ENCODE results near the gene KPNB1. TPM values are rescaled to one million over a fixed set of nuclear protein-coding genes. Genes with fewer than 3 reads are reported as not detected.
A peak's percentile ranks its signal among the peaks of the same experiment; 100 is the strongest.

KPNB1 gene
- polyA plus RNA-seq, 3 donors: 5.8 to 83.3 (median 13.2) TPM

DNA sequence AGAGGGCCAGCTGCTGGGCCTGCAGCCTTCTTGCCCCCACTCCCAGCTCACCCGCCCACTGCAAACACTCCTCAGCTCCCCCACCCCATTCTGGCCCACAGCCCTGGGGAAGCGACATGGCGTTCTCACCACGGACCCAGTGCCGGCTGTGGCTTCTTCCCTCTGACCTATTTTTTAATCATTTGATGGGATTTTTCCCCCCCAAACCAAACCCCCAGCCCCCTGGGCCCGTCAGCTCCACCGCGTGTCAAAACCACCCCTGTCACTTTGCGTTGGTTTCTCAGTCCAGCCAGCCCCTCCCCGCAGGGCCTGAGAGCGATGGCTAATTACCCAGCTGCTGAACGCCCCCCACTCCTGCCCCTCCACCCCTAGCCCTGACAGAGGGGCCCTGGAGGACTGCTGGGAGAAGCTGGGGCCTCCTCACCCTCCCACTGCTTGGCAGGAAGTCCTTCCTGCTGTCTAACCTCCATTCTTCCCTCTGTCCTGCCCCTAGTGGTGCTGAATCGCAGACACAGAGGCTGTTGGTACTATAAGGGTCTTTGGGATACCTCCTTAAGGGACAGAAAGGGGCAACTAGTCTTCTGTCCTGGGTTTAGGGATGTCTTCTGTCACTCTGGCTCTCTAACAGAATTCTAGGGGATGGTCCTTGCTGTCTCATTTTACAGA lies 75.9 kb downstream of the KPNB1 start:
- intact Hi-C loops (cut with micrococcal nuclease): no loop called here
- Mint-ChIP-seq H3K9me3 (peaks cover 0 to 5% (median 2%) of the 10 kb centered on the region in 7 donors), H3K27me3 (ENCODE audit: low read depth in 3 of 3) (peaks cover 37 to 61% (median 42%) of the 10 kb centered on the region in 3 donors), H3K36me3 (no peaks in the 10 kb centered on the region), H3K4me1 (peaks cover 3% of the 10 kb centered on the region), H3K27ac (no peak overlapping the region), H3K4me3 (no peak overlapping the region)
- Histone ChIP-seq H3K79me2 (ENCODE audit: insufficient read depth, low read length) (no peaks in the 10 kb centered on the region), H3K27me3 (ENCODE audit: control insufficient read depth in 2 of 2, insufficient read depth in 2 of 2, low read length in 2 of 2) (peaks cover 9 to 32% of the 10 kb centered on the region in 2 donors), H4K20me1 (ENCODE audit: insufficient read depth, low read length) (no peaks in the 10 kb centered on the region), H3K9me3 (replicated peaks in 1 of 2; ENCODE audit: control insufficient read depth in 1 of 2, insufficient read depth in 1 of 2, low read length in 2 of 2) (no peaks in the 10 kb centered on the region), H3K4me3 (replicated peaks in 1 of 3; ENCODE audit: low read depth in 2 of 3, low read length in 3 of 3) (no peak overlapping the region), H3K27ac (ENCODE audit: low read depth in 1 of 2, low read length in 2 of 2) (no peak overlapping the region), H3K4me1 (ENCODE audit: control insufficient read depth in 1 of 2, insufficient read depth in 2 of 2, low read length in 2 of 2) (no peaks in the 10 kb centered on the region), H3K4me2 (replicated peaks; ENCODE audit: extremely low read depth, low read length, poor library complexity, severe bottlenecking) (no peak overlapping the region), H3K9ac (ENCODE audit: insufficient read depth, low read length, poor library complexity, severe bottlenecking) (no peak overlapping the region), H3K36me3 (replicated peaks in 1 of 2; ENCODE audit: control insufficient read depth in 1 of 2, insufficient read depth in 2 of 2, low read length in 2 of 2) (no peaks in the 10 kb centered on the region), H2AFZ (ENCODE audit: insufficient read depth, low read depth, low read length, poor library complexity, severe bottlenecking) (no peak overlapping the region)
- no peak for TF ChIP-seq CTCF (IDR thresholded peaks at IDR 0.05)
- WGBS (ENCODE audit: insufficient coverage): 67% methylated on average over 13 of the region's 13 CpGs
- DNase-seq: no peak

- Histone ChIP-seq H4K20me1 (ENCODE audit: insufficient read depth, low read length) (no peaks in the 10 kb centered on the region), H3K27ac (ENCODE audit: low read depth in 1 of 2, low read length in 2 of 2) (no peak overlapping the region), H3K4me1 (ENCODE audit: control insufficient read depth in 1 of 2, insufficient read depth in 2 of 2, low read length in 2 of 2) (no peaks in the 10 kb centered on the region), H2AFZ (ENCODE audit: insufficient read depth, low read depth, low read length, poor library complexity, severe bottlenecking) (no peak overlapping the region), H3K27me3 (ENCODE audit: control insufficient read depth in 2 of 2, insufficient read depth in 2 of 2, low read length in 2 of 2) (peaks cover 6 to 32% of the 10 kb centered on the region in 2 donors), H3K79me2 (ENCODE audit: insufficient read depth, low read length) (no peaks in the 10 kb centered on the region), H3K4me3 (replicated peaks in 1 of 3; ENCODE audit: low read depth in 2 of 3, low read length in 3 of 3) (no peak overlapping the region), H3K9ac (ENCODE audit: insufficient read depth, low read length, poor library complexity, severe bottlenecking) (no peak overlapping the region), H3K9me3 (replicated peaks in 1 of 2; ENCODE audit: control insufficient read depth in 1 of 2, insufficient read depth in 1 of 2, low read length in 2 of 2) (no peaks in the 10 kb centered on the region), H3K4me2 (replicated peaks; ENCODE audit: extremely low read depth, low read length, poor library complexity, severe bottlenecking) (no peak overlapping the region), H3K36me3 (replicated peaks in 1 of 2; ENCODE audit: control insufficient read depth in 1 of 2, insufficient read depth in 2 of 2, low read length in 2 of 2) (no peaks in the 10 kb centered on the region)
- Mint-ChIP-seq H3K27ac (peak overlapping the region in 1 of 7 donors; percentile 10), H3K9me3 (peaks cover 0 to 2% (median 0%) of the 10 kb centered on the region in 7 donors), H3K4me1 (no peaks in the 10 kb centered on the region), H3K27me3 (ENCODE audit: low read depth in 3 of 3) (peaks cover 37 to 61% (median 39%) of the 10 kb centered on the region in 3 donors), H3K36me3 (no peaks in the 10 kb centered on the region), H3K4me3 (no peak overlapping the region)
- intact Hi-C loops (cut with micrococcal nuclease): no loop called here
- 95% methylated on average over 10 of the region's 12 CpGs for WGBS (ENCODE audit: insufficient coverage)
- no peak for DNase-seq
- no peak for TF ChIP-seq CTCF (IDR thresholded peaks at IDR 0.05)
These were observed 77.3 kb downstream of the KPNB1 start for GRCh38 chr17:47726796-47727703.

All from CD14-positive monocyte (primary cell).